Trophoblast cell (in vitro differentiated cells and primary cell): ENCODE measurements around the gene PALMD.

Source experiments
- DNase-seq, 2 donors: peaks; one replicate each; pipeline ENCODE4 v3.0.0-alpha.2; 2016
- H2AFZ ChIP-seq: 2 replicates; pipeline ENCODE4 v1.6.1; 2013; ENCODE audit warnings: low read length, moderate library complexity, mild to moderate bottlenecking; ENCODE audit not compliant: insufficient read depth, poor library complexity
- H2AK5ac ChIP-seq: 2 replicates; pipeline ENCODE4 v1.6.1; 2013; ENCODE audit warnings: mild to moderate bottlenecking, low read length
- H2BK120ac ChIP-seq: 2 replicates; pipeline ENCODE4 v1.6.1; 2013; ENCODE audit warnings: low read length, mild to moderate bottlenecking, moderate library complexity; ENCODE audit not compliant: insufficient read depth, poor library complexity
- H2BK12ac ChIP-seq: 2 replicates; pipeline ENCODE4 v1.6.1; 2013; ENCODE audit warnings: mild to moderate bottlenecking, low read length, moderate library complexity
- H2BK5ac ChIP-seq: 2 replicates; pipeline ENCODE4 v1.6.1; 2013; ENCODE audit warnings: low read length, low read depth, moderate library complexity, mild to moderate bottlenecking; ENCODE audit not compliant: poor library complexity
- H3K14ac ChIP-seq: 2 replicates; pipeline ENCODE4 v1.6.1; 2013; ENCODE audit warnings: mild to moderate bottlenecking, low read length
- H3K18ac ChIP-seq: 2 replicates; pipeline ENCODE4 v1.6.1; 2013; ENCODE audit warnings: mild to moderate bottlenecking, low read length
- H3K23ac ChIP-seq: 2 replicates; pipeline ENCODE4 v1.6.1; 2013; ENCODE audit warnings: low read length
- H3K27ac ChIP-seq: 2 replicates; pipeline ENCODE4 v1.5.1; 2013; ENCODE audit warnings: low read depth, mild to moderate bottlenecking, inconsistent platforms, low read length, moderate library complexity
- H3K27me3 ChIP-seq: 2 replicates; pipeline ENCODE4 v1.6.1; 2013; ENCODE audit warnings: inconsistent platforms, mild to moderate bottlenecking, low read length, moderate library complexity; ENCODE audit not compliant: insufficient read depth
- H3K36me3 ChIP-seq, 2 experiments: 1 replicate in 1 of 2; 2 replicates in 1 of 2; pipeline ENCODE4 v1.6.1; 2013; ENCODE audit warnings: low read length in 2 of 2, mild to moderate bottlenecking in 2 of 2, moderate library complexity in 1 of 2; ENCODE audit not compliant: insufficient read depth in 2 of 2, control insufficient read depth in 1 of 2
- H3K4ac ChIP-seq: 2 replicates; pipeline ENCODE4 v1.6.1; 2013; ENCODE audit warnings: low read depth, mild to moderate bottlenecking, low read length, moderate library complexity
- H3K4me1 ChIP-seq, 2 experiments: 1 replicate in 1 of 2; 2 replicates in 1 of 2; pipeline ENCODE4 v1.6.1; 2013; ENCODE audit warnings: low read length in 2 of 2, mild to moderate bottlenecking in 2 of 2, moderate library complexity in 1 of 2; ENCODE audit not compliant: insufficient read depth in 2 of 2, control insufficient read depth in 1 of 2
- H3K4me2 ChIP-seq: 2 replicates; pipeline ENCODE4 v1.6.1; 2013; ENCODE audit warnings: inconsistent platforms, mild to moderate bottlenecking, low read length, moderate library complexity
- H3K4me3 ChIP-seq: 2 replicates; pipeline ENCODE4 v1.5.1; 2013; ENCODE audit warnings: mild to moderate bottlenecking, low read depth, low read length, inconsistent platforms
- H3K79me1 ChIP-seq: one replicate; pipeline ENCODE4 v1.6.1; 2013; ENCODE audit warnings: low read length
- H3K79me2 ChIP-seq: 2 replicates; pipeline ENCODE4 v1.6.1; 2013; ENCODE audit warnings: low read length, mild to moderate bottlenecking; ENCODE audit not compliant: control insufficient read depth, insufficient read depth, poor library complexity
- H3K9ac ChIP-seq: 2 replicates; pipeline ENCODE4 v1.6.1; 2013; ENCODE audit warnings: mild to moderate bottlenecking, low read length
- H3K9me3 ChIP-seq: 2 replicates; pipeline ENCODE4 v1.6.1; 2013; ENCODE audit warnings: low read depth, mild to moderate bottlenecking, control low read depth, inconsistent platforms, low read length; ENCODE audit not compliant: insufficient read depth
- H4K12ac ChIP-seq: 2 replicates; pipeline ENCODE4 v1.6.1; 2013; ENCODE audit warnings: low read depth, mild to moderate bottlenecking, low read length, moderate library complexity
- H4K8ac ChIP-seq: 2 replicates; pipeline ENCODE4 v1.6.1; 2013; ENCODE audit warnings: low read depth, mild to moderate bottlenecking, low read length, moderate library complexity
- H4K91ac ChIP-seq: one replicate; pipeline ENCODE4 v1.6.1; 2013; ENCODE audit warnings: low read depth, mild to moderate bottlenecking, low read length, moderate library complexity
- WGBS: extraction: QIAGEN DNeasy Blood & Tissue Kit; methylation state at CpG from one replicate; pipeline ENCODE4 v1.1.7; 2013; ENCODE audit warnings: missing lambda C conversion rate; ENCODE audit not compliant: insufficient read length, insufficient coverage; ENCODE audit errors: extremely low coverage; 5-methylcytosine and 5-hydroxymethylcytosine counted together

PALMD gene

GRCh38 chr1:99665212-99665611 is 19.3 kb downstream of the PALMD start:
- Histone ChIP-seq H3K27ac (no peak overlapping the region), H2BK5ac (no peak overlapping the region), H3K4me3 (no peak overlapping the region), H3K79me1 (no peaks in the 10 kb centered on the region), H2BK12ac (no peak overlapping the region), H4K12ac (no peak overlapping the region), H2AK5ac (no peak overlapping the region), H3K79me2 (no peaks in the 10 kb centered on the region), H2AFZ (no peak overlapping the region), H3K9ac (no peak overlapping the region), H3K27me3 (no peaks in the 10 kb centered on the region), H3K36me3 (no peaks in the 10 kb centered on the region), H4K91ac (no peak overlapping the region), H3K4ac (no peak overlapping the region), H3K23ac (no peak overlapping the region), H3K4me2 (no peak overlapping the region), H3K9me3 (no peaks in the 10 kb centered on the region), H3K14ac (no peak overlapping the region), H3K18ac (no peak overlapping the region), H2BK120ac (no peak overlapping the region), H3K4me1 (no peaks in the 10 kb centered on the region), H4K8ac (no peak overlapping the region)
- WGBS, result no CpG with 5 or more reads among the region's 1 CpG
- DNase-seq, result no peak

GRCh38 chr1:99669376-99669775 is 23.5 kb downstream of the PALMD start:
- no peaks in the 10 kb centered on the region for H3K4me1 ChIP-seq
- no peak overlapping the region for H3K23ac ChIP-seq
- H3K79me1 ChIP-seq, result no peaks in the 10 kb centered on the region
- no peaks in the 10 kb centered on the region for H3K9me3 ChIP-seq
- WGBS, result no CpG with 5 or more reads among the region's 4 CpGs
- H3K27ac ChIP-seq, result no peak overlapping the region
- H2BK12ac ChIP-seq, result no peak overlapping the region
- no peak overlapping the region for H4K8ac ChIP-seq
- no peak overlapping the region for H4K91ac ChIP-seq
- no peak overlapping the region for H2BK120ac ChIP-seq
- H2AFZ ChIP-seq, result no peak overlapping the region
- no peak overlapping the region for H3K4ac ChIP-seq
- no peaks in the 10 kb centered on the region for H3K79me2 ChIP-seq
- no peak overlapping the region for H4K12ac ChIP-seq
- H3K4me3 ChIP-seq, result no peak overlapping the region
- H3K27me3 ChIP-seq, result no peaks in the 10 kb centered on the region
- no peak overlapping the region for H3K18ac ChIP-seq
- no peak overlapping the region for H3K4me2 ChIP-seq
- H2BK5ac ChIP-seq, result no peak overlapping the region
- H3K9ac ChIP-seq, result no peak overlapping the region
- H2AK5ac ChIP-seq, result no peak overlapping the region
- H3K36me3 ChIP-seq, result no peaks in the 10 kb centered on the region
- no peak overlapping the region for H3K14ac ChIP-seq
- DNase-seq, result no peak

DNA sequence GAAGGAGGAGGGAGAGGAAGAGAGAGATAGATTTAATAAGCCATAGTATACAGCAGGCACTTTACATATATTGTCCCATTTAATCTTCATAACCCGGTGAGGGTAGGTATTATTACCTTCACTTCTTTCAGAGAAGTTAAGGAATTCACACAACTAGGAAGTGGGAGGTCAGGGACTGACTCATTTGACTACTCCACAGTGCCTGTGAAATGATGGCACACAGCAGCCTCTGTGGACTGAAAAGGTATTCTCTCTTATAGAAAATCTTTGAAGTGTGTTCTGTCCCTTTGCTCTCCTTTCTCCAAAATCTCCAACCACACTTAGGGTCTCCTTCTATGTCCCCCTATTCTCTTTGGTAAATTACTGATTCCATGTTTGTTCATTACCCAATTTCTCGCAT is 23.9 kb downstream of the PALMD start:
- Histone ChIP-seq H3K79me1 (no peaks in the 10 kb centered on the region), H3K27me3 (no peaks in the 10 kb centered on the region), H3K27ac (no peak overlapping the region), H3K36me3 (no peaks in the 10 kb centered on the region), H3K4ac (no peak overlapping the region), H2BK12ac (no peak overlapping the region), H3K4me3 (no peak overlapping the region), H3K9ac (no peak overlapping the region), H2AFZ (no peak overlapping the region), H3K9me3 (no peaks in the 10 kb centered on the region), H2BK120ac (no peak overlapping the region), H3K4me1 (no peaks in the 10 kb centered on the region), H4K91ac (no peak overlapping the region), H2AK5ac (no peak overlapping the region), H3K79me2 (no peaks in the 10 kb centered on the region), H3K14ac (no peak overlapping the region), H4K12ac (no peak overlapping the region), H2BK5ac (no peak overlapping the region), H3K18ac (no peak overlapping the region), H3K23ac (no peak overlapping the region), H3K4me2 (no peak overlapping the region), H4K8ac (no peak overlapping the region)
- no peak for DNase-seq
- WGBS, result no CpG with 5 or more reads among the region's 2 CpGs

DNA sequence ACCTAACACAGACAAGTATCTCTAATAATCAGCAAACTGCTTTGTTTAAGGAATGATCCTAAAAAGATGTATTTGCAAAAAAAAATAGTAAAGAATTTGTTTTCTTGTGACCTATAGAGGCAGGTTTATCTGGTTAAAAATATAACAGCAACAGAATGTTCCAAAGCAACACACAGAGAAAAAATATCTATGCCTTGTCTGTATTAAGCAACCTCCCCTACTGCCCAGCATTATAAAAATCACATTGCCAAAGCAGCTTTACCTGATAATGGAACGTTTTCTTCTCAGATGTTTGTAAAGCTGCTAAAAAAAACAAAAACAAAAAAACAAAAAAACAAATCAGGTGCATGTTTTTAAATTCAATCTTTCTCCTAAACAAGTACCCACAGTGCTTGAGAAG is 24.7 kb downstream of the PALMD start:
- H4K8ac ChIP-seq, result no peak overlapping the region
- no peak for DNase-seq
- no peaks in the 10 kb centered on the region for H3K27me3 ChIP-seq
- H2BK120ac ChIP-seq, result no peak overlapping the region
- no peaks in the 10 kb centered on the region for H3K9me3 ChIP-seq
- no peak overlapping the region for H4K91ac ChIP-seq
- H3K36me3 ChIP-seq, result no peaks in the 10 kb centered on the region
- H3K4ac ChIP-seq, result no peak overlapping the region
- H2AFZ ChIP-seq, result no peak overlapping the region
- H2BK5ac ChIP-seq, result no peak overlapping the region
- no peak overlapping the region for H3K14ac ChIP-seq
- H3K4me3 ChIP-seq, result no peak overlapping the region
- no peaks in the 10 kb centered on the region for H3K79me1 ChIP-seq
- H3K79me2 ChIP-seq, result no peaks in the 10 kb centered on the region
- H4K12ac ChIP-seq, result no peak overlapping the region
- H3K4me2 ChIP-seq, result no peak overlapping the region
- H3K27ac ChIP-seq, result no peak overlapping the region
- H3K18ac ChIP-seq, result no peak overlapping the region
- H3K4me1 ChIP-seq, result no peaks in the 10 kb centered on the region
- H2AK5ac ChIP-seq, result no peak overlapping the region
- no CpG with 5 or more reads among the region's 1 CpG for WGBS
- no peak overlapping the region for H3K23ac ChIP-seq
- no peak overlapping the region for H2BK12ac ChIP-seq
- no peak overlapping the region for H3K9ac ChIP-seq
